NCI-H2107 treated with DMSO at 0.1 percent for 48 hours (cell line): ENCODE measurements around the gene CNTN1.
A peak's percentile ranks its signal among the peaks of the same experiment; 100 is the strongest.

ENCODE experiments used
- DNase-seq: peaks from one replicate; lab custom pipeline; 2025; ENCODE audit not compliant: unreplicated experiment; lab: John Stamatoyannopoulos, UW

CNTN1 gene

GRCh38 chr12:40834321-40834720, 142.1 kb downstream of the CNTN1 start:
- DNase-seq: no peak

- no peak for DNase-seq
Observed at GRCh38 chr12:40837891-40838429, 145.7 kb downstream of the CNTN1 start.

GRCh38 chr12:40843495-40843894, 151.3 kb downstream of the CNTN1 start:
- no peak for DNase-seq

DNA sequence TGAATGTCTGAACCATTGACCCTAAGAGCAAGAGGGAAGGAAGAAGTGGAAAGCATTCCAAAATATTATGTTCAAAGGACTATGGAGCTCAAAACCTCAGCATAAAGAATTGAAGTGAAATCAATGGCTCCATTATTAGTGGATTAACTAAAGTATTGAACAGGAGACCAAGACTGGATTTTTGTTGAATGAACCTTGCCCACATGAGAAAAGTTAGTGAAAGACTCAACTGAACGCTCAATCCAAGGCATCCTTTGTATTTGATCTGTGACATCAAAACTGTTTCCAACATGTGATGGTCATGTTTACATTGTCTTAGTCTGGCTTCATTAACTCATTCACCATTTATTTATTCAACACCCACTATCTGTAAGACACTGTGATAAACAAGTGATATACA, 161.0 kb downstream of the CNTN1 start:
- no peak for DNase-seq

- DNase-seq: no peak
Observed at GRCh38 chr12:40854604-40855003, 162.4 kb downstream of the CNTN1 start.

GRCh38 chr12:40864891-40865290, 172.7 kb downstream of the CNTN1 start:
- no peak for DNase-seq

DNA sequence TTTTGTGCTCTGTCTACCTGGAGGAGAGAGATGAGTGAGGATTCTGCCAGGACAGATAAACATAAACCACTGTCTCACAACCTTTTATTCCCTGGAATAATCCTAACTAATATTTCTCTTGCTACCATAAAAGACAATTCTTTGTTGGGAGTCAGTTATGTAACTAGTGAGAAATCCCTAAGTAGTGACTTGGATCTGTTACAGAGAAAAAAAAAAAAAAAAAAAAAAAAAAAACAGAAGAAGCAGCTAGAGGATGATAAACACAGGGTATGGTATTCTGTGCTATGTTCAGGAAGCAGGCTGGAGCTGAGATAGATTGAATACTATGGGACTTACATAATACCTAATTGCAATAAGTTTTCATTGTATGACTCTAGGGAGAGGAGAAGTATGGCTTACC, 178.7 kb downstream of the CNTN1 start:
- DNase-seq: no peak

DNA sequence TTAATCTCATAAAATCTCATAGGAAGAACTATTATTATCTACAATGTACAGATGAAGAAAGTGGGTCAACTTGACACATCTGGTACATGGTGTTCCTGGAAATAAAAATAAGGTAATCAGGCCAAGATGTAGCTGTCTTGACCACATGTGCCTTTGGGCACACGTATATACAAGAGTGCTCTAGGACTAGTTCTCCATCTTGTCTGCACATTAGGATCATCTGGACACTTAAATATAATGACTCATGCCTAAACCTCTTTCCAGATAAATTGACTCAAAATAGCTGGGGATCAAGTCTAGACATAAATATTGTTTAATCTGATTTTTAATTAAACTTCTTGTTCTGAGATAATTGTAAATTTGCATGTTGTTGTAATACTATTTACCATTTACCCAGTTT, 182.6 kb downstream of the CNTN1 start:
- DNase-seq: no peak

GRCh38 chr12:40889329-40889728, 197.1 kb downstream of the CNTN1 start:
- no peak for DNase-seq

DNA sequence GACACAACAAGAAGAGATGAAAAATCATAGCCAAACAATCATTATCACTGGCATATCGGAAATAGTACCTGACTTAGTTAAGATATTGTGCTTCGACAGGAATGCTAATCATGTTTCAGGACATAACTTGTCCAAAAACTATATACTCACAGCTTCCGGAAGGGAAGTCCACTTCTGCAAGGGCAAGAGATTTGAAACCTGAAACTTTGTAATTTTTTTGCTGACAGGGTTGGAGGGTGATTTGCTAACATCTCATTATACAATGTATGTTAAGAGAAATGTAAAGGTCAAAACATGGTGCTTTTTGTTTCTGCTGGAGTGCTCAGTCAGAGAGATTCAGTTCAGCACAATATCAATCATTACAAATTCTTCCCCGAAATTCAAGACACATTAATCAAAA, 200.3 kb downstream of the CNTN1 start:
- no peak for DNase-seq

DNA sequence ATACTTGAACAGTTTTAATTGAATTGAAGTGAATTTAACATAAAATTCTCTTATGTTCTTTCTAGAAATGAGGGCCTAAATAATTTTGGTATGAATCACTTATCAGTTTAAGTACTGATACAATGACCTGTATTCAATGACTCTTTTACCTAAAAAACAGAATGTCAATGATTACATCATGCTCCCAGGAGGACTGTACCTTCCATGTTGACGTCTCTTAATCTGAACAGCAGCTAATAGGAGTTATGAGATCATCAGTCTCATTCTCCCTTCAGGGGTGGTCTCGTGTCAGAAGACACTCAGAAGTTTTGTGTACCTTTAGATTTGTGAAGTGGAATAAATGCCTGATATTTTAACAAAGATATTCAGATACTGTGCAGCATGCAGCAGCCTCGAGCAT, 206.3 kb downstream of the CNTN1 start:
- DNase-seq: no peak

DNA sequence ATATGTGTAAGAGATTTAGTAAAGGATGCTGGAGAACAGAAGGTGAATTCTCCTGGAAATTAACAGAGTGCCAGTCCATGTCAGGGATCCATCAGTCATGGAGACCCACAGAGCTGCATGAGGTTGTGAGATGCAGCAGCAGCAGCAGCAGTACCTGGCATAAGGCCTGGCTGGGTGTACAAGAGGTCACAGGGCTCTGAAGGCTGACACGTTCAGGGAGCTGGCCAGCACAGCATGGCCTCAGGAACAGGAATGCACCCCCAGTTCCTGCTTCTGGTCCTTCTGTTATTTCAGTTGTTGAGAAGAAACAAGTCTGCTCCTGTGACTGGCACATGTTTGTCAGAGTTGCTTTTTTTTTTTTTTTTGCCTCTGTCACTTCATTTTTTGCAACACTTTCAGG, 210.8 kb downstream of the CNTN1 start:
- DNase-seq: no peak

GRCh38 chr12:40907115-40907527, 214.9 kb downstream of the CNTN1 start:
- DNase-seq: no peak

DNA sequence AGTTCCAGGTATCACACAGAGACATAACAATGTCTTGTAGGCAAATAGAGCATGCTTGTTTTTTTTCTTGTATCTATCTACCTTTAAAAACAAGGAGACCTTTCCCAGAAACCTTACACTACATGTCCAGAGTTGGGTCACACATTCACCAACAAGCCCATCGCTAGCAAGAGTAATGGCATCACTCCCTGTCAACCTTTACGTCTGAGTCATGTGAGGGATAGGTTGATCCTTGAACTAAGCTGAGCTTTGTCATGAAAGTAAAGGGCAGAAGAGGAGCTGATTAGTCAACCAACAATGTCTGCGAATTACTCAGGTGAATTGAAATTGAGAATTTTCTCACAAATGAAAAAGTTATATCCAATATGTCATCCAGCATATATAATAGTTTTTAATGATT, 219.4 kb downstream of the CNTN1 start:
- no peak for DNase-seq

GRCh38 chr12:40915172-40915571, 222.9 kb downstream of the CNTN1 start:
- DNase-seq: no peak

GRCh38 chr12:40917561-40917960, 225.3 kb downstream of the CNTN1 start:
- no peak for DNase-seq

GRCh38 chr12:40921563-40922163, 229.4 kb downstream of the CNTN1 start:
- no peak for DNase-seq

DNA sequence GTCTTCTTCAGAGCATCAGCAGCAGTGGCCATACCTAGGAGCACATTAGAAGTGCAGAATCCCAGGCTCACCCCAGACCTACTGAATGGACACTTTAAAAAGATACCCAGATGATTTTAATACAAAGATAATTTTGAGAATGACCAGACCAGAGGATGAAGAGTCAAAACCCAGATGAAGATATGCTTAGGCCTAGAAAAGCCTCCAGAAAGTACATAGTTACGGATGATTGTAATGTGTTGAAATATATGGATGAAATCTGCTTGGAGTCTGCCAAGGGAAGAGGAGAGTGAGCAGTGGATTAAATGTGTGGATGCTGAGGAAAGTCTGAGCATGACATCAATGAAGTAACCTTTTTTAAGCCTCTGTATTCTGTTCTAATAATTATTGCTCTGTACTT, 245.7 kb downstream of the CNTN1 start:
- DNase-seq: no peak

DNA sequence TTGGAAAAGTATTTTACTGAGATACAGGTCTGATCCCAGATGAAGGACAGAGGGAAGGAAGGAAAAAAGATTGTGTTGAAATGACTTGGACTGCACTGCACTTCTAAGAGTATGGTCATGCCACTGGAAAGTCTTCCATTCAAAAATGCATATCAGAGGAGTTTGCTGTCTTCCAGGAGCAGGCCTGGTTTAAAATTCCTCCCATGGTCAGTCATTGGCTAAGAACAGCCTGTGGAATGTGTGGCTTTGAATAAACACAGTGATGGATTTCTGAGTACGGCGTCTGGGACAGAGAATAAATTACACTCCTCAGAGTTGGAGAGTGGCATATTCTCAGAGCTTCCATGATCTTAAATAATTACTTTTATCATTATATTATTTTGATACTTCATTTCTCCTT, 250.1 kb downstream of the CNTN1 start:
- DNase-seq: no peak

- DNase-seq: no peak
Observed at GRCh38 chr12:40945772-40946171, 253.5 kb downstream of the CNTN1 start.

GRCh38 chr12:40946612-40947194, 254.5 kb downstream of the CNTN1 start:
- peak; percentile 25 for DNase-seq

- no peak for DNase-seq
Observed at GRCh38 chr12:40947797-40948196, 255.6 kb downstream of the CNTN1 start.

DNA sequence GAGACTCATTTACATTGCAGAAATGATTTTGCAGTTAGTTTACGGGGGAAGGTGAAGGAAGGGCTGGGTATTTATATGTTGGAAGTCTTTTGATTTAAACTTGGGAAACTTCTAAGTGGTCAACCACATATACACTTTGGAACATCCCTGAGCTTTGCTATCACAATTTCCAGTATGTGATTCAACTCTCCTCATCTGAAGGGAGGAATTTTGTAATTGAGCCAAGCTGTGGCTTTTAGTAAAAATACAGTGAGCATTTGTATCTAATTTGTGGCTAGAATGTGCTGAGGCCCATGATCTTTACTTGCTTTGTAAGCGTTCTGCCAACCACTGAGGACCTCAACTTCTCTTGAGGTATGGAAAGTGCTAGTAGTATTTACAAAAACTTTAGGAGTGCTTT, 260.8 kb downstream of the CNTN1 start:
- DNase-seq: no peak
